Dermis blood vessel endothelial cell (primary cell): Measurements from ENCODE around the gene CCDC3. TPM values are rescaled to one million over a fixed set of nuclear protein-coding genes. Genes with fewer than 3 reads are reported as not detected.
"Not testable (repeated sequence)": the region's sequence is repeated elsewhere in the genome, so short reads cannot be mapped to it uniquely, and the experiment has no call there.

Experiments used
- DNase-seq: peaks from one replicate; pipeline ENCODE4 v3.0.0; 2010
- total RNA-seq: library from RNA; depleted of rRNA; stranded (reverse); fragments of >200 nt; gene quantifications from 2 replicates; pipeline ENCODE4 v1.2.3, GENCODE V29; 2014

Gene CCDC3
- total RNA-seq, 1 donor from 2014 or later, result 1.4 TPM

GRCh38 chr10:12876266-12876665 is 125.2 kb downstream of the CCDC3 start:
- DNase-seq, result no peak

GRCh38 chr10:12875100-12875499 is 126.4 kb downstream of the CCDC3 start:
- no peak for DNase-seq

- no peak for DNase-seq
Measured at GRCh38 chr10:12874501-12874900, 127.0 kb downstream of the CCDC3 start.

- no peak for DNase-seq
Measured at GRCh38 chr10:12873172-12873571, 128.3 kb downstream of the CCDC3 start.

- no peak for DNase-seq
Measured at GRCh38 chr10:12872577-12872976, 128.9 kb downstream of the CCDC3 start.

GRCh38 chr10:12869427-12869826 is 132.1 kb downstream of the CCDC3 start:
- no peak for DNase-seq

GRCh38 chr10:12868229-12868628 is 133.3 kb downstream of the CCDC3 start:
- no peak for DNase-seq

GRCh38 chr10:12865515-12865914 is 136.0 kb downstream of the CCDC3 start:
- not testable (repeated sequence) for DNase-seq

GRCh38 chr10:12862459-12862858 is 139.1 kb downstream of the CCDC3 start:
- DNase-seq, result no peak

- no peak for DNase-seq
Measured at GRCh38 chr10:12854988-12855387, 146.5 kb downstream of the CCDC3 start.

- DNase-seq, result no peak
Measured at GRCh38 chr10:12852687-12853086, 148.8 kb downstream of the CCDC3 start.

- peak; percentile 82 for DNase-seq
Measured at GRCh38 chr10:12849319-12850181, 152.0 kb downstream of the CCDC3 start.

- DNase-seq, result no peak
Measured at GRCh38 chr10:12848439-12849173, 152.9 kb downstream of the CCDC3 start.

- DNase-seq, result peak; percentile 19
Measured at GRCh38 chr10:12847361-12847975, 154.0 kb downstream of the CCDC3 start.

GRCh38 chr10:12846718-12847117 is 154.8 kb downstream of the CCDC3 start:
- no peak for DNase-seq

Other genes with a start within 250 kb of the CCDC3 start
- 108 and 123 TPM in 2 replicates for gene OPTN, start 98.5 kb upstream of the CCDC3 start, total RNA-seq
- gene MCM10, start 159.8 kb upstream of the CCDC3 start, total RNA-seq, result 6.3 and 19.5 TPM in 2 replicates
- gene UCMA, start 232.7 kb upstream of the CCDC3 start, total RNA-seq, result not detected in 2 replicates